Measurements from ENCODE around the gene CCDC9. TPM values are rescaled to one million over a fixed set of nuclear protein-coding genes. Genes with fewer than 3 reads are reported as not detected.

Gene CCDC9
- total RNA-seq, 1 experiment from 2014 or later, result 36.9 TPM

DNA sequence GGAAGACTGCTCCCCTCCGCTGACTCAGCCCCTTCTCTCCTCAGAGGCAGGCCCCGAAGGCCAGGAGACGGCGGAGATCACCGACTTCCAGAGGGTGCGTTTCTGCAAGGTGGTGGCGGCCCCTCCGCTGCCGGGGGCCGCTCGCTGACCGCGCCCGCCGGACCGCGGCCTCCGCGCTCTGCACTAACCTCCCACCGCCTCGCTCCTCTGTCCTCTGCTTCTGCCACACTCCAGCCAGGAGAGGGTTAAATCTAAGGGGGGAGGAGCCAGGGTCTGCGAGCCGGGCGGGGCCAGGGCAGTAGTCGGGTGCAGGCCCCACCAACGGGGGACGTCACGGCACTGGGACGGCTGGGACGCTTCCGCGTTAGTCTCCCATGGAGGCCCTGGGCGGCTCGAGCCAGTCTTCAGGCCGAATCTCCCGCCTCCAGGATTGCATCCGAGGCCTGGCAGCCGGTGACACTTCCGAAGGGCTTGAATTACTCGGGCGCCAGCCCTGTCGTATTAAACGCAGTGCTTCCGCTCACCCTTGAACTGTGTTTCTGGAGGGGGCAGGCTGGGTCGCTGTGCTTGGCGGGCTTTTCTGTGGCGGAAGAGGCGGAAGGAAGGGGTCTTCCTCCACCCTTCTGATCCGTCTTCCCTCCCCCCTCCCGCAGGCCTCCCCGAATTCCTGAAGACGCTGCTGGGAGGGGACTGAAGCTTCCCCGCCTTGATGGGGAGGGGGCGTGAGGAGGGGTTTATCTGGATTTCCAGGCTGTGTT lies 17.2 kb downstream of the CCDC9 start:
- H3K36me3 Mint-ChIP-seq (ENCODE audit: insufficient read depth in 1 of 3, low read depth in 3 of 3), result peaks cover 8 to 26% (median 26%) of the 10 kb centered on the region in 3 experiments; a peak in 6 of 7 replicates
- peaks cover 22 to 27% of the 10 kb centered on the region in 2 experiments for H3K4me1 Mint-ChIP-seq
- H3K27me3 Mint-ChIP-seq (ENCODE audit: low read depth), result peaks cover 13% of the 10 kb centered on the region
- Histone ChIP-seq H3K23ac (ENCODE audit: insufficient read length, low read depth, low read length) (no peak overlapping the region), H4K20me1 (ENCODE audit: control insufficient read depth, insufficient read depth, insufficient read length) (no peaks in the 10 kb centered on the region), H3K56ac (ENCODE audit: insufficient read length, low read depth, low read length) (no peak overlapping the region), H3K4me1 (ENCODE audit: insufficient read depth, low read length) (peaks cover 5% of the 10 kb centered on the region), H3K14ac (ENCODE audit: insufficient read depth, low read length) (peak overlapping the region; percentile 90), H2BK120ac (ENCODE audit: low read depth, low read length, poor library complexity, severe bottlenecking) (no peak overlapping the region), H2AK5ac (ENCODE audit: insufficient read length, low read length) (no peak overlapping the region), H3K23me2 (ENCODE audit: insufficient read length, low read depth, low read length, poor library complexity, severe bottlenecking) (peaks cover 17% of the 10 kb centered on the region), H3K79me2 (ENCODE audit: insufficient read depth, low read length) (no peaks in the 10 kb centered on the region), H2BK15ac (ENCODE audit: low read depth, low read length) (no peak overlapping the region), H3K27me3 (ENCODE audit: insufficient read depth, low read length) (no peaks in the 10 kb centered on the region), H2AFZ (ENCODE audit: low read length) (no peak overlapping the region), H4K91ac (ENCODE audit: insufficient read length, low read depth, low read length) (no peak overlapping the region), H3K9me3 (ENCODE audit: control insufficient read depth, low read depth, low read length) (no peaks in the 10 kb centered on the region), H2BK5ac (ENCODE audit: insufficient read length, low read length) (peak overlapping the region; percentile 15), H2BK20ac (ENCODE audit: low read depth, low read length, poor library complexity, severe bottlenecking) (no peak overlapping the region), H3K18ac (ENCODE audit: insufficient read length, low read depth, low read length) (peak overlapping the region; percentile 89), H4K8ac (replicated peaks; ENCODE audit: insufficient read length, low read depth, low read length) (no peak overlapping the region), H3K4ac (ENCODE audit: low read depth, low read length) (no peak overlapping the region), H2BK12ac (ENCODE audit: insufficient read length, low read depth, low read length) (peak overlapping the region; percentile 8), H3T11ph (ENCODE audit: low read length) (no peak overlapping the region), H3K4me2 (ENCODE audit: insufficient read depth, insufficient read length, low read length) (peak overlapping the region; percentile 60), H4K5ac (ENCODE audit: insufficient read length, low read depth, low read length) (no peak overlapping the region), H3K9ac (ENCODE audit: extremely low read depth, insufficient read length, low read length) (peak overlapping the region; percentile 77), H3K27ac (ENCODE audit: insufficient read length, low read depth, low read length) (peak overlapping the region; percentile 77), H3K79me1 (ENCODE audit: insufficient read depth, low read depth, low read length, poor library complexity, severe bottlenecking) (no peaks in the 10 kb centered on the region)
- TF ChIP-seq, protein P1, sequence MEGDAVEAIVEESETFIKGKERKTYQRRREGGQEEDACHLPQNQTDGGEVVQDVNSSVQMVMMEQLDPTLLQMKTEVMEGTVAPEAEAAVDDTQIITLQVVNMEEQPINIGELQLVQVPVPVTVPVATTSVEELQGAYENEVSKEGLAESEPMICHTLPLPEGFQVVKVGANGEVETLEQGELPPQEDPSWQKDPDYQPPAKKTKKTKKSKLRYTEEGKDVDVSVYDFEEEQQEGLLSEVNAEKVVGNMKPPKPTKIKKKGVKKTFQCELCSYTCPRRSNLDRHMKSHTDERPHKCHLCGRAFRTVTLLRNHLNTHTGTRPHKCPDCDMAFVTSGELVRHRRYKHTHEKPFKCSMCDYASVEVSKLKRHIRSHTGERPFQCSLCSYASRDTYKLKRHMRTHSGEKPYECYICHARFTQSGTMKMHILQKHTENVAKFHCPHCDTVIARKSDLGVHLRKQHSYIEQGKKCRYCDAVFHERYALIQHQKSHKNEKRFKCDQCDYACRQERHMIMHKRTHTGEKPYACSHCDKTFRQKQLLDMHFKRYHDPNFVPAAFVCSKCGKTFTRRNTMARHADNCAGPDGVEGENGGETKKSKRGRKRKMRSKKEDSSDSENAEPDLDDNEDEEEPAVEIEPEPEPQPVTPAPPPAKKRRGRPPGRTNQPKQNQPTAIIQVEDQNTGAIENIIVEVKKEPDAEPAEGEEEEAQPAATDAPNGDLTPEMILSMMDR (conservative IDR thresholded peaks at IDR 0.05), result no peak; the same call in 2 of the 3 replicates
- no peaks in the 10 kb centered on the region for H3K9me3 Mint-ChIP-seq
- peak overlapping the region; percentile 98 to 100 (median 99) for H3K27ac Mint-ChIP-seq
- H3K4me3 Mint-ChIP-seq, result peak overlapping the region; percentile 86 to 93
- no CpG with 5 or more reads among the region's 54 CpGs for WGBS (ENCODE audit: extremely low coverage, insufficient read length, low lambda C conversion rate)
- DNase-seq, result peak; percentile 96

All from H9 (cell line).